GM18951 (cell line): ENCODE data around the gene RHOC.

Experiments used
- POLR2A ChIP-seq: IDR thresholded peaks from 4 replicates; pipeline ENCODE4 v1.6.1; 2011; ENCODE audit warnings: mild to moderate bottlenecking; ENCODE audit not compliant: insufficient read length, insufficient read depth; ENCODE audit errors: extremely low read depth
- in situ Hi-C: fragments of 300-500 bp; cut with MboI; formaldehyde crosslinking; loops from one replicate; pipeline ENCODE4 v1.12.0; 2022; ENCODE audit warnings: low sequenced_read_pairs, mixed read lengths, inconsistent platforms; ENCODE audit not compliant: unreplicated experiment

RHOC gene

DNA sequence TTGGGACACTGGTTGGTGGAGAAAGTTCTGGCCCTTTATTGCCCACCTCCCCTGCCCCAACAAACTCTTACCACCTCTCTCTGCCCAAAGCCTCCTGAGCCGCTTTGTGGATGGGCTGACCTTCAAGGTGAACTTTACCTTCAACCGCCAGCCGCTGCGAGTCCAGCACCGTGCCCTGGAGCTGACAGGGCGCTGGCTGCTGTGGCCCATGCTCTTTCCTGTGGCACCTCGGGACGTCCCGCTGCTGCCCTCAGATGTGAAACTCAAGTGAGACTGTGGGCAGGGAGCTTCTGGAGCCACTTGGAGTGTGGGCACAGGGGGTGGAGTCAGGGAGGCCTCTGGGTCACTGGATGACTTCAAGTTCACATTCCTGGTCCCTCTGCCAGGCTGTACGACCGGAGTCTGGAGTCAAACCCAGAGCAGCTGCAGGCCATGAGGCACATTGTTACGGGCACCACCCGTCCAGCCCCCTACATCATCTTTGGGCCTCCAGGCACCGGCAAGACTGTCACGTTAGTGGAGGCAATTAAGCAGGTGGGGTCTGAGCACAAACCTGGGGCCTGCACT, 12.5 kb downstream of the RHOC start:
- TF ChIP-seq POLR2A = no peak

DNA sequence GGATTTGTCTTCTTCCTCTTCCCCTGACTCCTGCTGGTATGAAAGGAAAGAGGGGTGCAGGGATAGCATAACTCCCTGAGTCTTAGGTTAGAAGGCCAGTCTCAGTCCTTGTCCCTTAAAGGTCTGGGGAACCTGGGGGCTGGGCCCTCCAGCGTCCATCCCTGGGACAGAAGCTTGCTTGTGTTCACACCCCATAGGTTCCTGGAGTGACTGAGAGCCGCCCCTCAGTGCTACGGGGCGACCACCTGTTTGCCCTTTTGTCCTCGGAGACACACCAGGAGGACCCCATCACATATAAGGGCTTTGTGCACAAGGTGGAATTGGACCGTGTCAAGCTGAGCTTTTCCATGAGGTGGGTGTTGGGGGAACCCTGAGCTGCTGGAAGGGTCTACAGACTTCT, 13.1 kb downstream of the RHOC start:
- in situ Hi-C loops = loop anchor here (25.0 kb wide), 1 partner anchor 182 kb away; the partner anchor contains the start of gene WNT2B
- no peak for TF ChIP-seq POLR2A

More for the DNA sequence above, 12.5 kb downstream of the RHOC start:
- in situ Hi-C loops = loop anchor here (25.0 kb wide), 1 partner anchor 182 kb away; the partner anchor contains the start of gene WNT2B

DNA sequence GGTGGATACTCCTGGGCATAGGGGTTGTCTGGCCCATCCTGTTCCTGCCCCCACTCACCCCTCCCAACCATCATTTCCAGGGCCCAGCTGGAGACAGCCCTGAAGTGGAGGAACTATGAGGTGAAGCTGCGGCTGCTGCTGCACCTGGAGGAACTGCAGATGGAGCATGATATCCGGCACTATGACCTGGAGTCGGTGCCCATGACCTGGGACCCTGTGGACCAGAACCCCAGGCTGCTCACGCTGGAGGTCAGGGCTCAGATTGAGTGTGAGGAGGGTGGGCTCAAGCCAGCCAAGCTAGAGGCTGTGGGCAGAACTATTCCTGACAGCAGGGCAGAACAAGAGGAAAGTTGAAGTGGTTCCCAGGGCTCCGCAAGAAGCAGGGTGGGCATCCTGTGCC, 14.2 kb downstream of the RHOC start:
- in situ Hi-C loops = loop anchor here (25.0 kb wide), 1 partner anchor 180 kb away; the partner anchor contains the start of gene WNT2B
- TF ChIP-seq POLR2A = no peak

DNA sequence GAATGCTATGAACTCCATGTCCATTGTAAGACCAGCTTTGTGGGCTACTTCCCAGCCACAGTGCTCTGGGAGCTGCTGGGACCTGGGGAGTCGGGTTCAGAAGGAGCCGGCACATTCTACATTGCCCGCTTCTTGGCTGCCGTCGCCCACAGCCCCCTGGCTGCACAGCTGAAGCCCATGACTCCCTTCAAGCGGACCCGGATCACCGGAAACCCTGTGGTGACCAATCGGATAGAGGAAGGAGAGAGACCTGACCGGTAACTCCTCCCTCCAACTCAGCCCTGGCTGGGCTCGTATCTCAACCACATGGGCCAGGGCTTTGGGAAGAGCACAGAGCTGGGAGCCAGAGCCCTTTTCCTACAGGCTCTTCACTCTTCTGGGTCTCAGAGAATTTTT, 17.1 kb downstream of the RHOC start:
- in situ Hi-C loops = loop anchor here (25.0 kb wide), 1 partner anchor 178 kb away; the partner anchor contains the start of gene WNT2B
- TF ChIP-seq POLR2A = no peak

DNA sequence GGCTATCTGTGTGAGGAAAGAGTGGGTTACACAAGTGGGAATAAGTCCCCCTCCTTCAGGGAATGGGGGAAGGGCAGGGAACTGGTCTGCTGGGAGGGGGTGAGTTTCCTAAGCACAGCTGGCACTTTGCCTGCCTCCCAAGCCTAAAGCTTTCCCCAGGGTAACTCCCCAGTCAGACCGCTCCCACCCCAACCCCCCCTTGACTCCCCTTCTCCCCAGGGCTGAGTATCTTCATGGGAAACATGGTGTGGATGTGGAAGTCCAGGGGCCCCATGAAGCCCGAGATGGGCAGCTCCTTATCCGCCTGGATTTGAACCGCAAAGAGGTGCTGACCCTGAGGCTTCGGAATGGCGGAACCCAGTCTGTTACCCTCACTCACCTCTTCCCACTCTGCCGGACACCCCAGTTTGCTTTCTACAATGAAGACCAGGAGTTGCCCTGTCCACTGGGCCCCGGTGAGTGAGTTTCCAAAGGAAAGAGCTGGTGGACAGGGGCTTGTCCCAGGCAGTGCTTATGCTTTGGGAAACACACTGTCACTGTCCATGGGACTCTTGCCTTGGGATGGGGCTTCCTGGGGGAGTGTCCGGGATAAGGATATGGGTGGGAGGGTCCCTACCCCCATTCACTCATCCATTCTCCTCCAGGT, 17.6 kb downstream of the RHOC start:
- in situ Hi-C loops = loop anchor here (25.0 kb wide), 1 partner anchor 177 kb away; the partner anchor contains the start of gene WNT2B
- TF ChIP-seq POLR2A = no peak

DNA sequence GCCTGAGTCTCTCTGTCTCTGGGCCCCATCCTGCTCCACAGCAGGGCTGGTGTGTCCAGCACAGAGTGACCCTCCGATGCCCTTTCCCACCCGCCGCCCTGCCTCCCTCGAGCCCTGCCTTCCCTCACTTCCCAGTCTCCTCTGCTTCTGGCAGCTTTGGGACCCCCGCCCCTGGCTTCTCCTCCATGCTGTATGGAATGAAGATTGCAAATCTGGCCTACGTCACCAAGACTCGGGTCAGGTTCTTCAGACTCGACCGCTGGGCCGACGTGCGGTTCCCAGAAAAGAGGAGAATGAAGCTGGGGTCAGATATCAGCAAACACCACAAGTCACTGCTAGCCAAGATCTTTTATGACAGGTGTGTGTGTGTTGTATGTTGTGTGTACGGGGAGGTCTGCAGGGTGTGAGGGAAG, 18.1 kb downstream of the RHOC start:
- no peak for TF ChIP-seq POLR2A
- in situ Hi-C loops = loop anchor here (25.0 kb wide), 1 partner anchor 176 kb away; the partner anchor contains the start of gene WNT2B

DNA sequence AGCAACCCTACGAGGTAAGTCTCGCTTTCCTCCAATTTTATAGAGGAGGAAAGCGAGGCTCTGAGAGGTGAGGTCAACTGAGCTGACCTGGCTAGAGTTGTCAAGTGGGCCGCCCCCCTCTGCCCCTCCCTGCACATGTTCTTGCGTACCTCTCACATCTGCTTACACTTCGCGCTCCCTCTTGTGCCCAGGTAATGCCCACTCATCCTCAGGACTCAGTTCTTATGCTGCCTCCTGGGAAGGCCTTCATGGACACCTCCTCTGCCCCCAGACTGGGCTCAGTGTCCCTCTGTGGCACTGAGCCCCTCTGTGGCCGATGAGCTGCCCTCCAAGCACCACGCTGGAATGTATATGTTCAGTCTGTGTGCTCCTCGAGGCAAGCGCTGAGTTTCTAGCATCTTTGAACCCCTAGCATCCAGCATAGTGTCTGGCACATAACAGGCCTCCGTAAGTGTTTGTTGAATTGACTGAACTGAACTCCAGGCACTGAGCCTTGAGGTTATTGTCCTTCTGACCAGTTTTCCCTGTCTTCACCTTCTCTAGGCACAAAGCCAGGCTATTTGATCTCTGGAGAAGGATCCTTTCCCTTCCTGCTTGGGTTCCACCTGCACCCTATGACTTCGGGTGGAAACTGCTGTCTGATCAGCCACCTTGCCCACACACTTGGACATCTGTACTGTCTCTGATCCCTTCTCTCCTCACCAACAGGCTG, 19.0 kb downstream of the RHOC start:
- TF ChIP-seq POLR2A = no peak

DNA sequence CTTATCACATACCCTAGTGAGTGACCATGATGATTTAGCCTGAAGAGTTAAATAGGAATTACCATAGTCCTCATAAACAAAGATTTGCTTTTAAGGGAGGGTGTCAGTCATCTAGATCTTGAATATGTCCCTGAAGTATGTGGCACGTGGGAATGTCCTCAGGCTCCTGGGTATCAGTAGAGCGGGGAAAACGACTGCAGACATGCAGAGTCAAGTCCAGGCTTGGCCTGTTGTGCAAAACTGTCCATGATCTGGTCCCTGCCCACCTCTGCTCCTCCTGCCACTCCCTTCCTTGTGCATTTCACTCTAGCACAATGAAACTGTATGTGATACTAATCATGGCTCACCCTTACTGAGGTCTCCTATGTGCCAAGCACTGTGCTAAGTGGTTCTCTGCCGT, 19.6 kb downstream of the RHOC start:
- in situ Hi-C loops = loop anchor here (25.0 kb wide), 1 partner anchor 175 kb away; the partner anchor contains the start of gene WNT2B
- no peak for TF ChIP-seq POLR2A

More for the DNA sequence above, 19.0 kb downstream of the RHOC start:
- in situ Hi-C loops = loop anchor here (25.0 kb wide), 1 partner anchor 176 kb away; the partner anchor contains the start of gene WNT2B

DNA sequence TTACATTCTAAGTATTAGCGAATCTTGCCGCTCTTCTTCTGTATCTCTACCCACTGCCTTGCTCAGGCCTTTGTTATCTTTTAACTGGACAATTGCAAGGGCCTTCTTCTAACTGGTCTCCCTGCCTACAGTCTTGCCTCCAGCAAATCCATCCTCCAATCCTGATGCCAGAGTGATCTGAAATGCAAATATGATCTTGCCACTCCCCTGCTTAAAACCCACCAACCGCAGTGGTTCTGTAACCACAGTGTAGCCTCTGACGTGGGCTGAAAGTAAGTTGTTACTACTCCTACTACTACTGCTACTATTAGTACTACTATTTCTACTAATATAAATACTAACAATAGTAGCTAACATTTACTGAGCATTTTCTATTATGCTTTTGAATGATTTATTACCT, 20.1 kb downstream of the RHOC start:
- in situ Hi-C loops = loop anchor here (25.0 kb wide), 1 partner anchor 175 kb away; the partner anchor contains the start of gene WNT2B
- TF ChIP-seq POLR2A = no peak

DNA sequence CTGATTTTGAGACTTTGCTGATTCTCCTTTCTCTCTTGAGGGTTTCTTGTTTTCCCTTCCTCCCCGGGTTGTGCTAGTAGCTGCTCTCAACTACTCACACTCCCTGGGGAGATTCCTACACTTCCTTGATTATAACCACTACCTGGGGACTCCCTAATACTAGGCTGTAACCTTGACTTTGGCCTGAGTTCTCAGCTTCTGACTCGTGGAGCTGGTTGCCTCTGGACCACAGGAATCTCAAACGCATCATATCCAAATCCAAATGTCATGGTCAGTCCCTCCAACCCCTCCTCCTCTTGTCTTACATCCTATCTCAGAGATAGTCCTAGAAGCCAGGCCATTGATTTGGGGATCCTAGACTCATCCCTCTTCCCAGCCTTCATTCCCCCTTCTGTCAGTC, 20.5 kb downstream of the RHOC start:
- in situ Hi-C loops = loop anchor here (25.0 kb wide), 1 partner anchor 174 kb away; the partner anchor contains the start of gene WNT2B
- TF ChIP-seq POLR2A = no peak

DNA sequence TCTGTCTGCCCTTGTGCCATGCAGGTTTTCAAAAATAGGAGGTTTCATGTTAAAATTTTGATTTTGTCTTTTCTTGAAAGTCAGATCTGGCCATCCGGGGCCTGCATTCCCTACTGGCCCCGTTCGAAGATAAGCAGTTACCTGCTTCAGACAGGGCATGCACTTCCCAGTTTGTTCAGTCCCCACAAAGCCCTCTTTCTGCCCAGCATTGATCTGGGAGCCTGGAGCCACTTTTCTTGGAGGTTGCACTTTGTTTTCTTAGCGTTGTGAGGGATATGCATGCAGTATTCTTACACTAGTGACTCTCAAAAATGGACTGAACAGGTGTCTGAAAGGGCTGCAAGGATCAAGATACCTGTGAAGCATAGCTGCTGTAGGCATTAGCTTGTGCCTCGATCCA, 21.0 kb downstream of the RHOC start:
- TF ChIP-seq POLR2A = no peak
- in situ Hi-C loops = loop anchor here (25.0 kb wide), 1 partner anchor 174 kb away; the partner anchor contains the start of gene WNT2B

DNA sequence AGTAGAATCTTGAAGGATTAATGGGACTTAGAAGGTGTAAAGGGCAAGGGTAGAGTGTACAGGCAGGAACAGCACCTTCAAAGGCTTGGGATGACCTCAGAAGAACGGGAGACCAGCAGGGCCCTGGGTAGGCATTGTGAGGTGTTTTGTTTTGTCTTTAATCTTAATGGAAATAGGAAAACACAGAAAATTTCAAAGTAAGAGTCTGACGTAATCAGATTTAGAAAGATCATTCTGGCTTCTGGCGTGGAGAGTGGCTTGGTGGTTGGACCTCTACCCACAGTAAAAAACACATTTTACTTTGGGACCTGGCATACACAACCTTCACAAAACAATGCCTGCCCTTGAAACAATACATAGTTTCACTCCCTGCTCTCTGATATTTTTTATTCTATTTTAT, 28.3 kb downstream of the RHOC start:
- in situ Hi-C loops = loop anchor here (25.0 kb wide), 1 partner anchor 166 kb away; the partner anchor contains the start of gene WNT2B
- TF ChIP-seq POLR2A = no peak

DNA sequence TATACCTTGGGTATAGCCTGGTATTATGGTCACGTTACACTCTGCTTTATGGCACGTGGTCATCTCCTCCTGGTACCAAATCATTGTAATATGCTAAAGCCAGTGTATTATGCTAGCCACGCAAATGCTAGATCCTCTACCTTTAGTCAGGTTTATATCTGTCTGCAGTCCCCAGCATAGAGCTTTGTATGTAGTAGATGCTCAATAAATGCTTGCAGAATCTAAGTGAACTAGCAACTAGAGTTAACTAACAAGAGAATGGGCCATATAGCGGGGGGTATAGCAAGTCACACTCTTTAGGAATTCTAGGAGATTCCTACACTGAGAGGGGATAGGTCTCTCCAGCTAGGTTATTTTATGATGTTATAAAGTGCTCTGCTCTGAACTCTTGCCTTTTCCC, 29.4 kb downstream of the RHOC start:
- in situ Hi-C loops = loop anchor here (25.0 kb wide), 1 partner anchor 165 kb away; the partner anchor contains the start of gene WNT2B
- TF ChIP-seq POLR2A = no peak
